Transverse colon (tissue), 3 donors: ENCODE measurements around the gene PI4K2A.

ENCODE experiments used
- POLR2A ChIP-seq: fragments of 450-650 bp; IDR thresholded peaks from one replicate; pipeline ENCODE4 v1.6.1; 2016; ENCODE audit warnings: antibody characterized with exemption, mild to moderate bottlenecking, moderate library complexity
- TF ChIP-seq, protein P1 (sequence below), 5 experiments: fragments of 200-600 bp in 3 of 5; fragments of 450-650 bp in 2 of 5; sonication (generic) in 3 of 5; IDR thresholded peaks; 1 replicate in 2 of 5; 2 replicates in 3 of 5; pipeline ENCODE4 v1.5.1; 2016 to 2017; ENCODE audit warnings: antibody characterized with exemption in 5 of 5, inconsistent platforms in 3 of 5, mild to moderate bottlenecking in 2 of 5, moderate library complexity in 1 of 5

DNA sequence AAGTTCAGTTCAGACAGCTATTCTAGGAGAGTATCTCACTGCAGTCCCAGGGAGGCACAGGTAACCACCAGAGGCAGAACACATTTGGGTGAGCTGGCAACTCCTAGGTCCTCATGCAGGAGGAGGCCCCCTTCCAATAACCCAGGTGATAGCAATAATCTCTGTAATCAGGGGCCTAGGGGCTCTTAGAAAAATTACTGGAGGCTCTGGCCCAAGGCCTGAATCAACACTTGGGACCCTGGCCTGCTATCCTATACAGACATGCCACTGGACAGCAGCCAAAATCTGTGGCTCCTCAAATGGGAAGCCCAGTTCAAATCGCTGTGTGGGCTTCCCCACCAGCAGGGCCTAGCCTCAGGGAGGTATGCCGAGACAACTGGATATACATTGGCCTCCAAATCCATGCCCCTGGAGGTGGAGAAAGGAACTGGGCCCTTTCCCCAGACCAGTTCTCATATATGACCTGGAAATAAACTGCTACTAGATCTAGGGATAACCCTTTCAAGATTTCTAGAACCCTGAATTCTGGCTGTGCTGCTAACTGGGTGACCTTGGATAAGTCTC lies 45.0 kb downstream of the PI4K2A start:
- TF ChIP-seq, protein P1, sequence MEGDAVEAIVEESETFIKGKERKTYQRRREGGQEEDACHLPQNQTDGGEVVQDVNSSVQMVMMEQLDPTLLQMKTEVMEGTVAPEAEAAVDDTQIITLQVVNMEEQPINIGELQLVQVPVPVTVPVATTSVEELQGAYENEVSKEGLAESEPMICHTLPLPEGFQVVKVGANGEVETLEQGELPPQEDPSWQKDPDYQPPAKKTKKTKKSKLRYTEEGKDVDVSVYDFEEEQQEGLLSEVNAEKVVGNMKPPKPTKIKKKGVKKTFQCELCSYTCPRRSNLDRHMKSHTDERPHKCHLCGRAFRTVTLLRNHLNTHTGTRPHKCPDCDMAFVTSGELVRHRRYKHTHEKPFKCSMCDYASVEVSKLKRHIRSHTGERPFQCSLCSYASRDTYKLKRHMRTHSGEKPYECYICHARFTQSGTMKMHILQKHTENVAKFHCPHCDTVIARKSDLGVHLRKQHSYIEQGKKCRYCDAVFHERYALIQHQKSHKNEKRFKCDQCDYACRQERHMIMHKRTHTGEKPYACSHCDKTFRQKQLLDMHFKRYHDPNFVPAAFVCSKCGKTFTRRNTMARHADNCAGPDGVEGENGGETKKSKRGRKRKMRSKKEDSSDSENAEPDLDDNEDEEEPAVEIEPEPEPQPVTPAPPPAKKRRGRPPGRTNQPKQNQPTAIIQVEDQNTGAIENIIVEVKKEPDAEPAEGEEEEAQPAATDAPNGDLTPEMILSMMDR (IDR thresholded peaks at IDR 0.05): peak; percentile 38 to 79 (median 48)
- TF ChIP-seq POLR2A: peak; percentile 49
